Right atrium auricular region (tissue), 2 donors: Measurements from ENCODE around the gene CRACDL. TPM values are rescaled to one million over a fixed set of nuclear protein-coding genes. Genes with fewer than 3 reads are reported as not detected.

ENCODE experiments used
- DNase-seq: peaks from one replicate; pipeline ENCODE4 v3.0.0-alpha.2; 2019; ENCODE audit warnings: low spot score
- H3K27ac ChIP-seq, 2 donors: fragments of 200-600 bp; sonication (generic); 1 replicate in 1 of 2; 2 replicates in 1 of 2; pipeline ENCODE4 v1.5.1; 2016 to 2019
- H3K27me3 ChIP-seq, 2 donors: fragments of 200-600 bp; sonication (generic); one replicate each; pipeline versions ENCODE4 v1.5.1 to v1.6.0; 2017 to 2019
- H3K36me3 ChIP-seq: fragments of 200-600 bp; sonication (generic); one replicate; pipeline ENCODE4 v1.5.1; 2016
- H3K4me1 ChIP-seq, 2 donors: fragments of 200-600 bp; sonication (generic); one replicate each; pipeline versions ENCODE4 v1.5.1 to v1.6.0; 2017 to 2019
- H3K4me3 ChIP-seq, 2 donors: fragments of 200-600 bp; sonication (generic); 1 replicate in 1 of 2; 2 replicates in 1 of 2; pipeline ENCODE4 v1.5.1; 2017 to 2019; ENCODE audit warnings: mild to moderate bottlenecking in 1 of 2, moderate library complexity in 1 of 2
- H3K9me3 ChIP-seq, 2 donors: fragments of 200-600 bp; sonication (generic); one replicate each; pipeline ENCODE4 v1.5.1; 2019
- CTCF ChIP-seq, 2 donors: fragments of 200-600 bp; sonication (generic); IDR thresholded peaks; one replicate each; pipeline ENCODE4 v1.5.1; 2019; ENCODE audit warnings: antibody characterized with exemption in 2 of 2
- total RNA-seq, 2 donors: library from RNA; depleted of rRNA; stranded (reverse); fragments of >200 nt; gene quantifications; one replicate each; pipeline ENCODE4 v1.1.0, GENCODE V29; 2016

Gene CRACDL
- total RNA-seq, 2 donors from 2014 or later, result 5.3 to 7.4 TPM

GRCh38 chr2:98768384-98769113 lies 167.5 kb downstream of the CRACDL start:
- H3K27ac ChIP-seq, result no peak overlapping the region

DNA sequence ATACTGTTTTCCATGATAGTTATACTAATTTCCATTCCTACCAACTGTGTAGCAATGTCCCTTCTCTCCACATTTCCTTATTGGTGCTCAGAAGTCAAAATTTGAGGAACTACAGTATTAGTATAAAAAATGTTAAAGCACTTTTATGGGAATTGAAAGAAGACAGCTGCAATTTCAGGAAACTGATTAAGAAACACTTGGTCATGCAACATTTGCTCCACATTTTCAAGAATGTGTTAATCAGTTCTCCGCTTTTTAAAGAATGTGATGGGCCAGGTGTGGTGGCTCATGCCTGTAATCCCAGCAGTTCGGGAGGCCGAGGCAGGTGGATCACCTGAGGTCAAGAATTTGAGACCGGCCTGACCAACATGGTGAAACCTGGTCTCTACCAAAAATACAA lies 171.5 kb downstream of the CRACDL start:
- Histone ChIP-seq H3K4me1 (peaks cover 0 to 20% of the 10 kb centered on the region in 2 donors), H3K27ac (no peak overlapping the region)

More at GRCh38 chr2:98768384-98769113, 167.5 kb downstream of the CRACDL start:
- no peak for TF ChIP-seq CTCF (IDR thresholded peaks at IDR 0.05)
- H3K4me3 ChIP-seq, result no peak overlapping the region
- H3K27me3 ChIP-seq, result no peaks in the 10 kb centered on the region
- H3K36me3 ChIP-seq, result no peaks in the 10 kb centered on the region
- DNase-seq, result no peak
- peaks cover 0 to 25% of the 10 kb centered on the region in 2 donors for H3K4me1 ChIP-seq
- no peaks in the 10 kb centered on the region for H3K9me3 ChIP-seq

DNA sequence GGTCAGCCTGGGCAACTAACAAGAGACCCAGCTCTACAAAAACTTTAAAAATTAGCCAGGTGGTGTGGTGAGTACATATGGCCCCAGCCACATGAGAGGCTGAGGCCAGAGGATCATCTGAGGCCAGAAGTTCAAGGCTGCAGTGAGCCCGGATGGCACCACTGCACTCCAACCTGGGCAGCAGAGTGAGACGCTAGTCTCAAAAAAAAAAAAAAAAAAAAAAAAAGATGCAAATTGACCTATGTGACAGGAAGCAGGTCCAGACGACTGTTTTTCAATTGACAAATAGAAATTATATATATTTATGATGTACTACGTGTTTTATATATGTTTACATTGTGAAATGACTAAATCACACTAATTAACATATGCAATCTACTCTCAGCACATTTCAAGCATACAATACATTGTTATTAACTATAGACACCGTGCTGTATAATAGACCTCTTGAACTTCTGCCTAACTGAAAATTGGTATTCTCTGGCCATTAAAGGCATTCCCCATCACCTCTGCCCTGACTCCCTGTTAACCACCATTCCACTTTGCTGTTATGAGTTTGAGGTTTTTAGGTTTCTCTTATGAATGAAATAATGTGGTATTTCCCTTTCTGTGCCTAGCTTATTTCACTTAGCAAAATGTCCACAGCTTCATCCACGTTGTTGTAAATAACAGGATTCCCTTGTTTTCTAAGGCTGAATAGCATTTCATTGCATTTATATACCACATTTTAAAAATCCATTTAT lies 172.6 kb downstream of the CRACDL start:
- Histone ChIP-seq H3K27me3 (no peaks in the 10 kb centered on the region), H3K27ac (no peak overlapping the region), H3K4me1 (peaks cover 0 to 11% of the 10 kb centered on the region in 2 donors)

More for the DNA sequence above, 171.5 kb downstream of the CRACDL start:
- TF ChIP-seq CTCF (IDR thresholded peaks at IDR 0.05), result no peak
- no peak overlapping the region for H3K4me3 ChIP-seq
- H3K9me3 ChIP-seq, result no peaks in the 10 kb centered on the region
- DNase-seq, result no peak
- no peaks in the 10 kb centered on the region for H3K36me3 ChIP-seq
- H3K27me3 ChIP-seq, result no peaks in the 10 kb centered on the region

GRCh38 chr2:98761909-98762308 lies 174.1 kb downstream of the CRACDL start:
- H3K27ac ChIP-seq, result no peak overlapping the region

More for the DNA sequence above, 172.6 kb downstream of the CRACDL start:
- Histone ChIP-seq H3K9me3 (no peaks in the 10 kb centered on the region), H3K4me3 (no peak overlapping the region), H3K36me3 (no peaks in the 10 kb centered on the region)
- no peak for TF ChIP-seq CTCF (IDR thresholded peaks at IDR 0.05)
- DNase-seq, result no peak

DNA sequence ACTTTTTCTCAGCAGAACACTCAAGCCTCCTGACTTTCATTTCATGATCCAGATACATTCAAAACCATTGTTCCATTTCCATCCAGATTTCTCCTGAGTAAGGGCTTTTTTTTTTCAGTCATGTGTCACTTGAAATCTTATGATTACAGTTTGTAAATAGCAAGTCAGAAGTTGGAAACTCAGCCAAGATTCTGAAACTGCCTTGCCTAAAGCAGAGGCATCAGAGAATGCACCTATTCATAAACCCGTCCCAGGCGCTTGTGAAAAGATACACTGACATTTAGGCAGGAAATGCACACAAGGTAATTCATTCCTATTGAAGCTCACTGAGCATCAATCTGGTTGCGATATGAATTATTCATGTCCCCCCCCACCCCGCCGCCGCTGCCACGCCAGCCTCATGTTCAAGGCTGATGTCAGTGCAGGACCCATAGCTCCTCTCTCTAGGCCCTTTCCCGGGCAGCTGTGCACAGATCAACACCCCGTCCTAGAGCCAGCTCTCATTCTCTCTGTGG lies 174.7 kb downstream of the CRACDL start:
- no peak for DNase-seq
- Histone ChIP-seq H3K27ac (no peak overlapping the region), H3K4me1 (peaks cover 0 to 24% of the 10 kb centered on the region in 2 donors), H3K9me3 (no peaks in the 10 kb centered on the region), H3K36me3 (no peaks in the 10 kb centered on the region), H3K4me3 (no peak overlapping the region), H3K27me3 (no peaks in the 10 kb centered on the region)
- no peak for TF ChIP-seq CTCF (IDR thresholded peaks at IDR 0.05)

More at GRCh38 chr2:98761909-98762308, 174.1 kb downstream of the CRACDL start:
- Histone ChIP-seq H3K9me3 (no peaks in the 10 kb centered on the region), H3K36me3 (no peaks in the 10 kb centered on the region), H3K27me3 (no peaks in the 10 kb centered on the region), H3K4me3 (no peak overlapping the region), H3K4me1 (peaks cover 0 to 24% of the 10 kb centered on the region in 2 donors)
- no peak for DNase-seq
- TF ChIP-seq CTCF (IDR thresholded peaks at IDR 0.05), result no peak
